Keratinocyte (primary cell): ENCODE data around the gene SPATA6. TPM values are rescaled to one million over a fixed set of nuclear protein-coding genes. Genes with fewer than 3 reads are reported as not detected.

Source experiments
- DNase-seq: peaks from one replicate; pipeline ENCODE4 v3.0.0-alpha.2; 2011; ENCODE audit warnings: low read depth, missing footprints, low spot score
- FAIRE-seq: peaks from 2 replicates; lab custom pipeline; 2011; peaks lifted over from hg19 to GRCh38; lab: Jason Lieb, UNC
- H2AFZ ChIP-seq: 2 replicates; pipeline ENCODE4 v1.6.0; 2012; ENCODE audit warnings: low read length, control low read depth, inconsistent platforms; ENCODE audit not compliant: control insufficient read depth
- H3K27ac ChIP-seq: 2 replicates; pipeline ENCODE4 v1.5.1; 2011; ENCODE audit warnings: low read length; ENCODE audit not compliant: control insufficient read depth, insufficient read depth
- H3K27me3 ChIP-seq: 3 replicates; pipeline ENCODE4 v1.6.0; 2011; ENCODE audit warnings: low read length; ENCODE audit not compliant: control insufficient read depth, insufficient read depth; ENCODE audit errors: extremely low read depth
- H3K36me3 ChIP-seq, 2 experiments: 2 replicates in 1 of 2; 3 replicates in 1 of 2; pipeline ENCODE4 v1.5.1; 2011; ENCODE audit warnings: low read length in 2 of 2, mild to moderate bottlenecking in 1 of 2; ENCODE audit not compliant: control insufficient read depth in 2 of 2, insufficient read depth in 2 of 2; ENCODE audit errors: extremely low read depth in 1 of 2
- H3K4me1 ChIP-seq: 3 replicates; pipeline ENCODE4 v1.5.1; 2011; ENCODE audit warnings: low read length; ENCODE audit not compliant: control insufficient read depth, insufficient read depth; ENCODE audit errors: extremely low read depth
- H3K4me2 ChIP-seq: 3 replicates; pipeline ENCODE4 v1.6.0; 2011; ENCODE audit warnings: low read depth, low read length; ENCODE audit not compliant: control insufficient read depth, insufficient read depth; ENCODE audit errors: extremely low read depth
- H3K4me3 ChIP-seq, 3 experiments: fragments of 200-600 bp in 1 of 3; sonication (generic) in 1 of 3; 2 replicates in 2 of 3; 3 replicates in 1 of 3; pipeline ENCODE4 v1.5.1; 2011 to 2016; ENCODE audit warnings: low read length in 3 of 3, mild to moderate bottlenecking in 3 of 3, control low read depth in 2 of 3, inconsistent platforms in 1 of 3, low read depth in 1 of 3, mixed read lengths in 1 of 3, mixed run types in 1 of 3, moderate library complexity in 1 of 3; ENCODE audit not compliant: control insufficient read depth in 2 of 3, insufficient read depth in 2 of 3; ENCODE audit errors: extremely low read depth in 1 of 3
- H3K79me2 ChIP-seq: 2 replicates; pipeline ENCODE4 v1.6.0; 2012; ENCODE audit warnings: low read length; ENCODE audit not compliant: control insufficient read depth, insufficient read depth
- H3K9ac ChIP-seq: 3 replicates; pipeline ENCODE4 v1.6.0; 2011; ENCODE audit warnings: low read length; ENCODE audit not compliant: control insufficient read depth, insufficient read depth; ENCODE audit errors: extremely low read depth
- H3K9me1 ChIP-seq: 3 replicates; pipeline ENCODE4 v1.6.0; 2011; ENCODE audit warnings: low read length; ENCODE audit not compliant: control insufficient read depth, insufficient read depth; ENCODE audit errors: extremely low read depth
- H3K9me3 ChIP-seq: 2 replicates; pipeline ENCODE4 v1.5.1; 2012; ENCODE audit warnings: low read depth, low read length; ENCODE audit not compliant: control insufficient read depth
- H4K20me1 ChIP-seq: 3 replicates; pipeline ENCODE4 v1.6.0; 2011; ENCODE audit warnings: low read length; ENCODE audit not compliant: control insufficient read depth, insufficient read depth; ENCODE audit errors: extremely low read depth
- CTCF ChIP-seq, 3 experiments: IDR thresholded peaks in 1 of 3; conservative IDR thresholded peaks in 1 of 3; optimal IDR thresholded peaks in 1 of 3; 2 replicates in 2 of 3; 3 replicates in 1 of 3; pipeline versions ENCODE3 to v1.5.1; 2011; ENCODE audit warnings: low read length in 3 of 3, mild to moderate bottlenecking in 3 of 3, moderate library complexity in 2 of 3, control low read depth in 1 of 3, inconsistent platforms in 1 of 3; ENCODE audit not compliant: insufficient read depth in 2 of 3; ENCODE audit errors: extremely low read depth in 1 of 3
- EZH2 ChIP-seq: IDR thresholded peaks from one replicate; pipeline ENCODE4 v1.6.1; 2012; ENCODE audit warnings: inconsistent platforms, mild to moderate bottlenecking, low read length, moderate library complexity
- dilution Hi-C: fragments of 300-500 bp; cut with MboI; formaldehyde crosslinking; loops from one replicate; pipeline ENCODE4 v1.7.0; 2020; ENCODE audit warnings: low sequenced_read_pairs; ENCODE audit not compliant: extremely low pct_ligation_motif_present
- polyA plus RNA-seq, 5 experiments: library from polyadenylated mRNA; depleted of rRNA in 3 of 5; stranded (reverse) in 3 of 5; stranded (forward) in 1 of 5; unstranded in 1 of 5; fragments of >200 nt; gene quantifications; 1 replicate in 1 of 5; 2 replicates in 3 of 5; 3 replicates in 1 of 5; pipeline versions ENCODE4 v1.2.1 to v1.2.3, GENCODE V29; 2011 to 2012; ENCODE audit warnings: missing spikeins in 2 of 5, low read depth in 1 of 5, low replicate concordance in 1 of 5

Gene SPATA6
- polyA plus RNA-seq, 1 donor (not counting 4 experiments of a cell fraction or from before 2014, with no cell fraction given), result 1.7 TPM

DNA sequence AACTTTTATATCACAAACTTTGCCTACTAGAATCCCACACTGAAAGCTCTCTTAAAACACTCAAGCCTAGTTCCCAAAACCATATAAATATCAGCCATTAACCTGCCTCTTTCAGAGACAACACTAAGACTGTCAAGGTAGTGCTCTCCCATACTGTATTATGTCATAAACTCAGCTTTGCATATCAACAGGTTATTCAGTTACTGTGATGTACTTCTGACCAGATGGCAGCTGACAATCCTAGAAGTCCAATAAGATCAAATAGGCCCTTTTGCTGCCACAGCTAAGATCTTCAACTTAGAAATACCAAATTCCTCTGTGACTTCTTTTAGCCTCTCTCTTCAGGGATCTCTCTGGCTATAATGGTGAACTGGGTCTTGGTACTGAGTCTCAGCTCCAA lies 97.2 kb downstream of the SPATA6 start:
- dilution Hi-C loops, result no loop called here
- Histone ChIP-seq H2AFZ (no peak overlapping the region), H4K20me1 (no peaks in the 10 kb centered on the region), H3K9ac (no peak overlapping the region), H3K79me2 (no peaks in the 10 kb centered on the region), H3K9me1 (no peaks in the 10 kb centered on the region), H3K4me2 (no peak overlapping the region), H3K27ac (no peak overlapping the region), H3K4me3 (no peak overlapping the region), H3K27me3 (no peaks in the 10 kb centered on the region), H3K36me3 (no peaks in the 10 kb centered on the region), H3K9me3 (no peaks in the 10 kb centered on the region), H3K4me1 (no peaks in the 10 kb centered on the region)
- no peak for DNase-seq
- TF ChIP-seq CTCF (optimal IDR thresholded peaks at IDR 0.05 in 1 of 3, IDR thresholded peaks at IDR 0.05 in 1 of 3, conservative IDR thresholded peaks at IDR 0.05 in 1 of 3; ENCODE audit: extremely low read depth in 1 of 3, insufficient read depth in 2 of 3, low read length in 3 of 3) (no peak), EZH2 (no peak)
- no peak for FAIRE-seq

DNA sequence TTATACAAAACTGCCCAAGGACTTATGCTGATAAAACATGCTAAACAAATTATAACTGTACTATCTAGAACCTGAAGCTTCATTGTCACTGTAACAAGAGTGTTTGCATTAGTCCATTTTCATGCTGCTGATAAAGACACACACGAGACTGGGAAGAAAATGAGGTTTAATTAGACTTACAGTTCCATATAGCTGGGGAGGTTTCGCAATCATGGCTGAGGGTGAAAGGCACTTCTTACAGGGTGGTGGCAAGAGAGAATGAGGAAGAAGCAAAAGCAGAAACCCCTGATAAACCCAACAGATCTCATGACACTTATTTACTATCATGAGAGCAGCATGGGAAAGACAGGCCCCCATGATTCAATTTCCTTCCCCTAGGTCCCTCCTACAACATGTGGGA lies 100.4 kb downstream of the SPATA6 start:
- no peak for FAIRE-seq
- H3K27ac ChIP-seq, result no peak overlapping the region
- H3K9me1 ChIP-seq, result no peaks in the 10 kb centered on the region
- no peak for DNase-seq
- no peaks in the 10 kb centered on the region for H3K27me3 ChIP-seq
- dilution Hi-C loops, result no loop called here
- no peak for TF ChIP-seq EZH2
- TF ChIP-seq CTCF (optimal IDR thresholded peaks at IDR 0.05 in 1 of 3, IDR thresholded peaks at IDR 0.05 in 1 of 3, conservative IDR thresholded peaks at IDR 0.05 in 1 of 3; ENCODE audit: extremely low read depth in 1 of 3, insufficient read depth in 2 of 3, low read length in 3 of 3), result no peak
- H3K9ac ChIP-seq, result no peak overlapping the region
- H3K9me3 ChIP-seq, result no peaks in the 10 kb centered on the region
- H3K4me2 ChIP-seq, result no peak overlapping the region
- no peak overlapping the region for H3K4me3 ChIP-seq
- H4K20me1 ChIP-seq, result no peaks in the 10 kb centered on the region
- H2AFZ ChIP-seq, result no peak overlapping the region
- no peaks in the 10 kb centered on the region for H3K4me1 ChIP-seq
- H3K36me3 ChIP-seq, result no peaks in the 10 kb centered on the region
- H3K79me2 ChIP-seq, result no peaks in the 10 kb centered on the region
